OCI-LY7 (cell line): ENCODE results near the gene DMKN. TPM values are rescaled to one million over a fixed set of nuclear protein-coding genes. Genes with fewer than 3 reads are reported as not detected.
A peak's percentile ranks its signal among the peaks of the same experiment; 100 is the strongest.

Experiments
- BruUV-seq: library from RNA; stranded (reverse); fragments of 400-500 nt; replicated peaks from 2 replicates; lab custom pipeline; 2021; lab: Mats Ljungman, UMichigan
- CTCF ChIA-PET: fragments of 300-600 bp; sonication (Branson Sonifier 250); formaldehyde crosslinking; loops from one replicate; lab custom pipeline; 2022; ENCODE audit warnings: antibody characterized with exemption; ENCODE audit not compliant: unreplicated experiment; lab: Charles Lee
- POLR2A ChIA-PET: fragments of 300-600 bp; sonication (Branson Sonifier 250); formaldehyde crosslinking; loops from one replicate; lab custom pipeline; 2022; ENCODE audit warnings: antibody characterized with exemption; lab: Charles Lee
- DNase-seq: peaks from one replicate; pipeline ENCODE4 v3.0.0-alpha.2; 2015; ENCODE audit warnings: low spot score
- H2AFZ ChIP-seq: fragments of 200-600 bp; sonication (generic), shearing (Covaris generic); 2 replicates; pipeline ENCODE4 v1.6.1; 2014; ENCODE audit warnings: mild to moderate bottlenecking, antibody characterized with exemption, low read length, moderate library complexity
- H3K27ac ChIP-seq: fragments of 200-600 bp; sonication (generic); 2 replicates; pipeline ENCODE4 v1.5.1; 2014; ENCODE audit warnings: mixed run types, low read depth, mild to moderate bottlenecking, moderate library complexity, low read length, inconsistent platforms; ENCODE audit not compliant: poor library complexity, severe bottlenecking
- H3K36me3 ChIP-seq: fragments of 200-600 bp; sonication (generic); 2 replicates; pipeline ENCODE4 v1.6.1; 2014; ENCODE audit warnings: mild to moderate bottlenecking, antibody characterized with exemption, low read length, moderate library complexity, mixed read lengths; ENCODE audit not compliant: insufficient read depth
- H3K4me1 ChIP-seq: fragments of 200-600 bp; sonication (generic); 2 replicates; pipeline ENCODE4 v1.5.1; 2014; ENCODE audit warnings: mild to moderate bottlenecking, low read length; ENCODE audit not compliant: insufficient read depth, poor library complexity, severe bottlenecking
- H3K4me2 ChIP-seq: fragments of 200-600 bp; sonication (generic); 2 replicates; pipeline ENCODE4 v1.6.1; 2014; ENCODE audit warnings: mild to moderate bottlenecking, low read length
- H3K4me3 ChIP-seq: fragments of 200-600 bp; sonication (generic); 2 replicates; pipeline ENCODE4 v1.5.1; 2014; ENCODE audit warnings: mild to moderate bottlenecking, low read depth, low read length; ENCODE audit not compliant: poor library complexity, severe bottlenecking
- H3K79me2 ChIP-seq: fragments of 200-600 bp; sonication (generic); 2 replicates; pipeline ENCODE4 v1.6.1; 2016; ENCODE audit warnings: low read depth, mild to moderate bottlenecking, low read length, moderate library complexity, mixed read lengths; ENCODE audit not compliant: insufficient read depth
- H3K9me2 ChIP-seq: fragments of 200-600 bp; sonication (generic); 2 replicates; pipeline ENCODE4 v1.6.1; 2016; ENCODE audit warnings: mild to moderate bottlenecking, low read length, mixed read lengths; ENCODE audit not compliant: insufficient read depth
- H3K9me3 ChIP-seq: fragments of 200-600 bp; sonication (generic); 2 replicates; pipeline ENCODE4 v1.6.1; 2014; ENCODE audit warnings: mild to moderate bottlenecking, mixed run types, low read length, mixed read lengths
- H4K20me1 ChIP-seq: fragments of 200-600 bp; sonication (generic); 2 replicates; pipeline ENCODE4 v1.6.1; 2014; ENCODE audit warnings: mild to moderate bottlenecking, antibody characterized with exemption, low read length, moderate library complexity, mixed read lengths; ENCODE audit not compliant: insufficient read depth
- EZH2phosphoT487 ChIP-seq: fragments of 200-600 bp; sonication (generic); IDR thresholded peaks from 2 replicates; pipeline ENCODE4 v1.6.1; 2018; ENCODE audit warnings: low read depth, borderline replicate concordance, mild to moderate bottlenecking, mixed run types, antibody characterized with exemption, low read length, moderate library complexity, mixed read lengths
- intact Hi-C: fragments of 100-400 bp; cut with micrococcal nuclease; formaldehyde crosslinking; loops from one replicate; pipeline ENCODE4 v1.10.0; 2022; ENCODE audit not compliant: unreplicated experiment
- total RNA-seq, 2 experiments: library from RNA; depleted of rRNA in 1 of 2; stranded (reverse); fragments of >200 nt in 1 of 2; shearing (Covaris generic) in 1 of 2; gene quantifications; 2 replicates each; pipeline ENCODE4 v1.2.3, GENCODE V29; 2014 to 2022
- TF ChIP-seq, protein P1 (sequence below): fragments of 200-600 bp; sonication (generic); conservative IDR thresholded peaks from 2 replicates; pipeline ENCODE4 v1.5.1; 2014; ENCODE audit warnings: mild to moderate bottlenecking, antibody characterized with exemption, low read length, moderate library complexity, mixed read lengths

Gene DMKN
- total RNA-seq, 2 experiments from 2014 or later: not detected

GRCh38 chr19:35510626-35510964, 2.9 kb downstream of the DMKN start:
- Histone ChIP-seq H4K20me1 (no peaks in the 10 kb centered on the region), H3K4me3 (no peak overlapping the region), H3K4me2 (no peak overlapping the region), H3K79me2 (no peaks in the 10 kb centered on the region), H2AFZ (no peak overlapping the region), H3K9me3 (no peaks in the 10 kb centered on the region), H3K36me3 (no peaks in the 10 kb centered on the region), H3K9me2 (no peaks in the 10 kb centered on the region), H3K27ac (no peak overlapping the region), H3K4me1 (no peaks in the 10 kb centered on the region)
- no peak for DNase-seq
- ChIA-PET CTCF (no interaction called here), POLR2A (no interaction called here)
- no TSS peak for BruUV-seq
- intact Hi-C loops: loop anchor here (2.0 kb wide), 1 partner anchor 82 kb away; no protein-coding TSS in a partner anchor
- TF ChIP-seq EZH2phosphoT487: no peak
- TF ChIP-seq, protein P1, sequence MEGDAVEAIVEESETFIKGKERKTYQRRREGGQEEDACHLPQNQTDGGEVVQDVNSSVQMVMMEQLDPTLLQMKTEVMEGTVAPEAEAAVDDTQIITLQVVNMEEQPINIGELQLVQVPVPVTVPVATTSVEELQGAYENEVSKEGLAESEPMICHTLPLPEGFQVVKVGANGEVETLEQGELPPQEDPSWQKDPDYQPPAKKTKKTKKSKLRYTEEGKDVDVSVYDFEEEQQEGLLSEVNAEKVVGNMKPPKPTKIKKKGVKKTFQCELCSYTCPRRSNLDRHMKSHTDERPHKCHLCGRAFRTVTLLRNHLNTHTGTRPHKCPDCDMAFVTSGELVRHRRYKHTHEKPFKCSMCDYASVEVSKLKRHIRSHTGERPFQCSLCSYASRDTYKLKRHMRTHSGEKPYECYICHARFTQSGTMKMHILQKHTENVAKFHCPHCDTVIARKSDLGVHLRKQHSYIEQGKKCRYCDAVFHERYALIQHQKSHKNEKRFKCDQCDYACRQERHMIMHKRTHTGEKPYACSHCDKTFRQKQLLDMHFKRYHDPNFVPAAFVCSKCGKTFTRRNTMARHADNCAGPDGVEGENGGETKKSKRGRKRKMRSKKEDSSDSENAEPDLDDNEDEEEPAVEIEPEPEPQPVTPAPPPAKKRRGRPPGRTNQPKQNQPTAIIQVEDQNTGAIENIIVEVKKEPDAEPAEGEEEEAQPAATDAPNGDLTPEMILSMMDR: 0 out of 2 replicates have a peak, but pooled peaks have one; percentile 2

- TF ChIP-seq, protein P1: peak; percentile 92
- no peak for TF ChIP-seq EZH2phosphoT487
- H3K9me2 ChIP-seq: no peaks in the 10 kb centered on the region
- no peaks in the 10 kb centered on the region for H3K9me3 ChIP-seq
- BruUV-seq: no TSS peak
- no peaks in the 10 kb centered on the region for H3K79me2 ChIP-seq
- peak; percentile 68 for DNase-seq
- H3K4me1 ChIP-seq: no peaks in the 10 kb centered on the region
- CTCF ChIA-PET: no interaction called here
- no peak overlapping the region for H3K4me3 ChIP-seq
- H2AFZ ChIP-seq: no peak overlapping the region
- no peak overlapping the region for H3K4me2 ChIP-seq
- no peaks in the 10 kb centered on the region for H3K36me3 ChIP-seq
- POLR2A ChIA-PET: no interaction called here
- intact Hi-C loops: loop anchor here (2.0 kb wide), 1 partner anchor 83 kb away; no protein-coding TSS in a partner anchor
- no peak overlapping the region for H3K27ac ChIP-seq
- no peaks in the 10 kb centered on the region for H4K20me1 ChIP-seq
These were observed 3.4 kb downstream of the DMKN start for GRCh38 chr19:35509861-35510625.

DNA sequence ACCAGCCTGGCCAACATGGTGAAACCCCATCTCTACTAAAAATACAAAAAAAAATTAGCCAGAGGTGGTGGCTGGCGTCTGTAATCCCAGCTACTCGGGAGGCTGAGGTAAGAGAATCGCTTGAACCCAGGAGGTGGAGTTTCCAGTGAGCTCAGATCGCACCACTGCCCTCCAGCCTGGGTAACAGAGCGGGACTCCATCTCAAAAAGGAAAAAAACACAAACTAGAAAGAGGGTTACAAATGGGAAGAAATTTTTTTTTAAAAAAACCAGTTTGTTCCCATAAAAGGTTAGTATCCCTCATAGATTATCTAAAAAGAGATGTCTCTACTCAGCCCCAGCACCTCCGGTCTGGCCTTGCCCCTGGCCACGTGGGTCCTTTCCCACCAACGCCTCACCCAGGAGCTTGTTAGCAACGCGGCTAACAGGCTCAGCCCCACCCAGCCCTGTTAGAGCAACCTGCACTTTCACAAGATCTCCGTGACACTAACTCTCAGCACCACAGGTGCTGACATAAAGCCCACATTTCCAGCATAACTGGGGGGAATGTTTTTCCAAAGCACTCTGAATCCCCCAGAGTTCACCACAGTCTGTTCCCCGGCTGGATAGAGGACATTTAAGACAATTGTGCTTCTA, 4.3 kb downstream of the DMKN start:
- no peak overlapping the region for H3K27ac ChIP-seq
- POLR2A ChIA-PET: no interaction called here
- no peak overlapping the region for H3K4me2 ChIP-seq

More for the DNA sequence above, 4.3 kb downstream of the DMKN start:
- Histone ChIP-seq H3K79me2 (no peaks in the 10 kb centered on the region), H3K9me2 (no peaks in the 10 kb centered on the region), H3K4me3 (no peak overlapping the region), H3K4me1 (no peaks in the 10 kb centered on the region), H3K9me3 (no peaks in the 10 kb centered on the region), H3K36me3 (no peaks in the 10 kb centered on the region), H2AFZ (no peak overlapping the region), H4K20me1 (no peaks in the 10 kb centered on the region)
- DNase-seq: no peak
- TF ChIP-seq, protein P1: no peak
- no peak for TF ChIP-seq EZH2phosphoT487
- CTCF ChIA-PET: no interaction called here
- no TSS peak for BruUV-seq
- intact Hi-C loops: no loop called here
